ENCODE data around the gene NDUFV3. TPM values are rescaled to one million over a fixed set of nuclear protein-coding genes. Genes with fewer than 3 reads are reported as not detected.

NDUFV3 gene
- total and polyA plus RNA-seq, 2 of the 13 experiments (the other 11 are each of a cell fraction or from before 2014, with no cell fraction given), result 14.2 to 29.6 TPM

DNA sequence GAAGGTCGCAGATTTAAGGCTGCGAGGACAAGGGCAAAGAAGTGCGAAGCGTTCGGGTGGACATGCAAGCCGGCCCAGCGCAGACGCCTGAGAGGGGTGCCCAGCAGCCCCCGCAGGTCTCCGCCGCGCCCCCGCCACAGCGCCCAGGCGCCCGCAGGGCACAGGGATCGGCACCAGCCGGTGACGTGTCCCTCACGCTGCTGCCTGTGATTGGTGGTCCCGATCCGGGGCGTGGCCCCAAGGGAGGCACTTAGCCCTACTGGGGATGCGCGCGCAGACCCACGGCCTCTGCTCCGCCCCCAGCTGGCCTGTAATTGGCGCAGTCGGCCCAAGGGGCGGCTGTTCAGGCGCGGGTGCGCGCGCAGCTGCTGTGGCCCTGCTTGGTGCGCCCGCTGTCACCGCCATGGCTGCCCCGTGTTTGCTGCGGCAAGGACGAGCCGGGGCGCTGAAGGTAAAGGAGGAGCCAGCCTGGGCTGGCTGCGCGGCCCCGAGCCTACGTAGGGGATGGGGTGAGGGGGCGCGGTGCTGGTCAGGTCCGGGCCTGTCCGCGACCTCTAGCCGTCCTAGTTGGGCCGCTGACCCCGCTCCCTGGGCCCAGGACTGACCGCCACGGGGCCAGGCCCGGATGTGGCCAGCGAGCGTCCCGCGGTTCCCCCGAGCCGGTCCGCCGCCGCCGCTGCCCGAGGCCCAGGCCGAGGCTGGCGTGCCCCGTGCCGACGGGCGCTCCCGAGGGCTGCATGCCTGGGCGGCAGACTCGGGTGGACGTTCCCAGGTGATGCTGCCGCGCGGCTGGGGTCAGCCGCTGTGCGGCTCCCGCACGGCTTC lies at the start of gene NDUFV3 (continued):
- TF ChIP-seq ZFYVE20 (CRISPR knock-in tag; IDR thresholded peaks at IDR 0.05; ENCODE audit: borderline replicate concordance, low read depth), result 0 out of 2 replicates have a peak, but pooled peaks have one; percentile 26
- TF ChIP-seq, protein P1, sequence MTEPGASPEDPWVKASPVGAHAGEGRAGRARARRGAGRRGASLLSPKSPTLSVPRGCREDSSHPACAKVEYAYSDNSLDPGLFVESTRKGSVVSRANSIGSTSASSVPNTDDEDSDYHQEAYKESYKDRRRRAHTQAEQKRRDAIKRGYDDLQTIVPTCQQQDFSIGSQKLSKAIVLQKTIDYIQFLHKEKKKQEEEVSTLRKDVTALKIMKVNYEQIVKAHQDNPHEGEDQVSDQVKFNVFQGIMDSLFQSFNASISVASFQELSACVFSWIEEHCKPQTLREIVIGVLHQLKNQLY (CRISPR knock-in tag; IDR thresholded peaks at IDR 0.05), result no peak
- TF ChIP-seq, protein P2, sequence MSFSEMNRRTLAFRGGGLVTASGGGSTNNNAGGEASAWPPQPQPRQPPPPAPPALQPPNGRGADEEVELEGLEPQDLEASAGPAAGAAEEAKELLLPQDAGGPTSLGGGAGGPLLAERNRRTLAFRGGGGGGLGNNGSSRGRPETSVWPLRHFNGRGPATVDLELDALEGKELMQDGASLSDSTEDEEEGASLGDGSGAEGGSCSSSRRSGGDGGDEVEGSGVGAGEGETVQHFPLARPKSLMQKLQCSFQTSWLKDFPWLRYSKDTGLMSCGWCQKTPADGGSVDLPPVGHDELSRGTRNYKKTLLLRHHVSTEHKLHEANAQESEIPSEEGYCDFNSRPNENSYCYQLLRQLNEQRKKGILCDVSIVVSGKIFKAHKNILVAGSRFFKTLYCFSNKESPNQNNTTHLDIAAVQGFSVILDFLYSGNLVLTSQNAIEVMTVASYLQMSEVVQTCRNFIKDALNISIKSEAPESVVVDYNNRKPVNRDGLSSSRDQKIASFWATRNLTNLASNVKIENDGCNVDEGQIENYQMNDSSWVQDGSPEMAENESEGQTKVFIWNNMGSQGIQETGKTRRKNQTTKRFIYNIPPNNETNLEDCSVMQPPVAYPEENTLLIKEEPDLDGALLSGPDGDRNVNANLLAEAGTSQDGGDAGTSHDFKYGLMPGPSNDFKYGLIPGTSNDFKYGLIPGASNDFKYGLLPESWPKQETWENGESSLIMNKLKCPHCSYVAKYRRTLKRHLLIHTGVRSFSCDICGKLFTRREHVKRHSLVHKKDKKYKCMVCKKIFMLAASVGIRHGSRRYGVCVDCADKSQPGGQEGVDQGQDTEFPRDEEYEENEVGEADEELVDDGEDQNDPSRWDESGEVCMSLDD (CRISPR knock-in tag; IDR thresholded peaks at IDR 0.05; ENCODE audit: borderline replicate concordance), result 0 out of 2 replicates have a peak, but pooled peaks have one; percentile 55
- no peak for TF ChIP-seq REXO4 (CRISPR knock-in tag; IDR thresholded peaks at IDR 0.05; ENCODE audit: borderline replicate concordance)
- TF ChIP-seq ZNF7 (CRISPR knock-in tag; IDR thresholded peaks at IDR 0.05), result no peak
- TF ChIP-seq IRX3 (CRISPR knock-in tag; IDR thresholded peaks at IDR 0.05; ENCODE audit: borderline replicate concordance, low read depth), result no peak; the same call in 1 of the 2 replicates
- TF ChIP-seq RAD51 (IDR thresholded peaks at IDR 0.05; ENCODE audit: borderline replicate concordance), result no peak
- TF ChIP-seq, protein P3, sequence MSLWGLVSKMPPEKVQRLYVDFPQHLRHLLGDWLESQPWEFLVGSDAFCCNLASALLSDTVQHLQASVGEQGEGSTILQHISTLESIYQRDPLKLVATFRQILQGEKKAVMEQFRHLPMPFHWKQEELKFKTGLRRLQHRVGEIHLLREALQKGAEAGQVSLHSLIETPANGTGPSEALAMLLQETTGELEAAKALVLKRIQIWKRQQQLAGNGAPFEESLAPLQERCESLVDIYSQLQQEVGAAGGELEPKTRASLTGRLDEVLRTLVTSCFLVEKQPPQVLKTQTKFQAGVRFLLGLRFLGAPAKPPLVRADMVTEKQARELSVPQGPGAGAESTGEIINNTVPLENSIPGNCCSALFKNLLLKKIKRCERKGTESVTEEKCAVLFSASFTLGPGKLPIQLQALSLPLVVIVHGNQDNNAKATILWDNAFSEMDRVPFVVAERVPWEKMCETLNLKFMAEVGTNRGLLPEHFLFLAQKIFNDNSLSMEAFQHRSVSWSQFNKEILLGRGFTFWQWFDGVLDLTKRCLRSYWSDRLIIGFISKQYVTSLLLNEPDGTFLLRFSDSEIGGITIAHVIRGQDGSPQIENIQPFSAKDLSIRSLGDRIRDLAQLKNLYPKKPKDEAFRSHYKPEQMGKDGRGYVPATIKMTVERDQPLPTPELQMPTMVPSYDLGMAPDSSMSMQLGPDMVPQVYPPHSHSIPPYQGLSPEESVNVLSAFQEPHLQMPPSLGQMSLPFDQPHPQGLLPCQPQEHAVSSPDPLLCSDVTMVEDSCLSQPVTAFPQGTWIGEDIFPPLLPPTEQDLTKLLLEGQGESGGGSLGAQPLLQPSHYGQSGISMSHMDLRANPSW (CRISPR knock-in tag; IDR thresholded peaks at IDR 0.05; ENCODE audit: borderline replicate concordance), result no peak; the same call in 1 of the 2 replicates
- no peak for TF ChIP-seq SOX6 (IDR thresholded peaks at IDR 0.05)
- TF ChIP-seq SOX6 (CRISPR knock-in tag; IDR thresholded peaks at IDR 0.05), result peak; percentile 52
- peak; percentile 83; the same call in 1 of the 2 replicates for TF ChIP-seq XBP1 (CRISPR knock-in tag; IDR thresholded peaks at IDR 0.05)
- peak; percentile 28 for TF ChIP-seq AGO1 (IDR thresholded peaks at IDR 0.05; ENCODE audit: low read depth, low read length, poor library complexity, severe bottlenecking)
- TF ChIP-seq POLR2AphosphoS5 (IDR thresholded peaks at IDR 0.05; ENCODE audit: low read depth, low read length), result peak; percentile 89
- TF ChIP-seq SKI (IDR thresholded peaks at IDR 0.05; ENCODE audit: partially characterized antibody), result no peak
- peak; percentile 71 for TF ChIP-seq YEATS2 (CRISPR knock-in tag; IDR thresholded peaks at IDR 0.05; ENCODE audit: borderline replicate concordance)
- no peak; the same call in 1 of the 2 replicates for TF ChIP-seq ZNF616 (CRISPR knock-in tag; IDR thresholded peaks at IDR 0.05; ENCODE audit: low read depth)
- TF ChIP-seq ZSCAN21 (CRISPR knock-in tag; IDR thresholded peaks at IDR 0.05; ENCODE audit: borderline replicate concordance), result peak; percentile 42; the same call in 1 of the 2 replicates
- TF ChIP-seq, protein P4, sequence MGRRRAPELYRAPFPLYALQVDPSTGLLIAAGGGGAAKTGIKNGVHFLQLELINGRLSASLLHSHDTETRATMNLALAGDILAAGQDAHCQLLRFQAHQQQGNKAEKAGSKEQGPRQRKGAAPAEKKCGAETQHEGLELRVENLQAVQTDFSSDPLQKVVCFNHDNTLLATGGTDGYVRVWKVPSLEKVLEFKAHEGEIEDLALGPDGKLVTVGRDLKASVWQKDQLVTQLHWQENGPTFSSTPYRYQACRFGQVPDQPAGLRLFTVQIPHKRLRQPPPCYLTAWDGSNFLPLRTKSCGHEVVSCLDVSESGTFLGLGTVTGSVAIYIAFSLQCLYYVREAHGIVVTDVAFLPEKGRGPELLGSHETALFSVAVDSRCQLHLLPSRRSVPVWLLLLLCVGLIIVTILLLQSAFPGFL (CRISPR knock-in tag; IDR thresholded peaks at IDR 0.05), result peak; percentile 94; the same call in 1 of the 2 replicates
- TF ChIP-seq ZNF17 (CRISPR knock-in tag; IDR thresholded peaks at IDR 0.05), result 0 out of 2 replicates have a peak, but pooled peaks have one; percentile 72
- TF ChIP-seq SIX1 (CRISPR knock-in tag; IDR thresholded peaks at IDR 0.05; ENCODE audit: borderline replicate concordance), result no peak
- TF ChIP-seq ZNF263 (CRISPR knock-in tag; IDR thresholded peaks at IDR 0.05), result peak; percentile 45; the same call in 1 of the 2 replicates
